HL-60/S4 (cell line): Measurements from ENCODE around the gene C19orf18.
"Not testable (repeated sequence)": the region's sequence is repeated elsewhere in the genome, so short reads cannot be mapped to it uniquely, and the experiment has no call there.

Source experiments
- in situ Hi-C: fragments of 300-500 bp; cut with MboI; formaldehyde crosslinking; loops from 2 replicates; pipeline ENCODE4 v1.14.3; 2022; ENCODE audit warnings: low sequenced_read_pairs

Gene C19orf18

GRCh38 chr19:57974434-57974833 is at the start of gene C19orf18:
TSS of gene C19orf18 (minus strand) at chr19:57974534. CDS start at chr19:57974432, 102 bp downstream.
- in situ Hi-C loops: no loop called here

- in situ Hi-C loops: no loop called here
Observed at GRCh38 chr19:58022283-58022660, 47.9 kb upstream of the C19orf18 start.

GRCh38 chr19:58021541-58022282 is 47.4 kb upstream of the C19orf18 start:
- in situ Hi-C loops: no loop called here

- in situ Hi-C loops: no loop called here
Observed at GRCh38 chr19:58020129-58020528, 45.8 kb upstream of the C19orf18 start.

- in situ Hi-C loops: no loop called here
Observed at GRCh38 chr19:58014141-58014540, 39.8 kb upstream of the C19orf18 start.

- in situ Hi-C loops: no loop called here
Observed at GRCh38 chr19:58010507-58010906, 36.2 kb upstream of the C19orf18 start.

- in situ Hi-C loops: no loop called here
Observed at GRCh38 chr19:58009666-58010301, 35.5 kb upstream of the C19orf18 start.

- in situ Hi-C loops: no loop called here
Observed at GRCh38 chr19:58009301-58009665, 34.9 kb upstream of the C19orf18 start.

- in situ Hi-C loops: not testable (repeated sequence)
Observed at GRCh38 chr19:58008877-58009276, 34.5 kb upstream of the C19orf18 start.

- in situ Hi-C loops: no loop called here
Observed at GRCh38 chr19:58007285-58007684, 33.0 kb upstream of the C19orf18 start.

GRCh38 chr19:58003174-58003828 is 29.0 kb upstream of the C19orf18 start:
- in situ Hi-C loops: no loop called here

GRCh38 chr19:58002384-58003173 is 28.2 kb upstream of the C19orf18 start, which contains the start of gene ZNF606:
TSS of gene ZNF606 (minus strand) at chr19:58002820. CDS start at chr19:58001319, 1,501 bp downstream.
- in situ Hi-C loops: no loop called here

- in situ Hi-C loops: no loop called here
Observed at GRCh38 chr19:58001895-58002369, 27.6 kb upstream of the C19orf18 start.

- in situ Hi-C loops: no loop called here
Observed at GRCh38 chr19:58000677-58001076, 26.3 kb upstream of the C19orf18 start.

- in situ Hi-C loops: no loop called here
Observed at GRCh38 chr19:57992841-57993240, 18.5 kb upstream of the C19orf18 start.

- in situ Hi-C loops: no loop called here
Observed at GRCh38 chr19:57978586-57979289, 4.4 kb upstream of the C19orf18 start.

- in situ Hi-C loops: no loop called here
Observed at GRCh38 chr19:57964761-57965160, 9.6 kb downstream of the C19orf18 start.

- in situ Hi-C loops: no loop called here
Observed at GRCh38 chr19:57961785-57962184, 12.5 kb downstream of the C19orf18 start.

GRCh38 chr19:57954996-57955395 is 19.3 kb downstream of the C19orf18 start:
- in situ Hi-C loops: no loop called here

GRCh38 chr19:57949702-57950101 is 24.6 kb downstream of the C19orf18 start:
- in situ Hi-C loops: no loop called here
